Occipital lobe (tissue), 3 donors: ENCODE data around the gene RPL18A. TPM values are rescaled to one million over a fixed set of nuclear protein-coding genes. Genes with fewer than 3 reads are reported as not detected.

Experiments
- DNase-seq: peaks from one replicate; lab custom pipeline; 2025; lab: John Stamatoyannopoulos, UW
- small RNA-seq: library from RNA; depleted of rRNA; stranded (forward); fragments of <200 nt; gene quantifications from one replicate; pipeline ENCODE3, GENCODE V24; 2014
- total RNA-seq: library from RNA; depleted of rRNA; stranded (reverse); fragments of >200 nt; gene quantifications from one replicate; pipeline ENCODE4 v1.2.3, GENCODE V29; 2014

Gene RPL18A
- total RNA-seq, 1 donor from 2014 or later: 612 TPM

DNA sequence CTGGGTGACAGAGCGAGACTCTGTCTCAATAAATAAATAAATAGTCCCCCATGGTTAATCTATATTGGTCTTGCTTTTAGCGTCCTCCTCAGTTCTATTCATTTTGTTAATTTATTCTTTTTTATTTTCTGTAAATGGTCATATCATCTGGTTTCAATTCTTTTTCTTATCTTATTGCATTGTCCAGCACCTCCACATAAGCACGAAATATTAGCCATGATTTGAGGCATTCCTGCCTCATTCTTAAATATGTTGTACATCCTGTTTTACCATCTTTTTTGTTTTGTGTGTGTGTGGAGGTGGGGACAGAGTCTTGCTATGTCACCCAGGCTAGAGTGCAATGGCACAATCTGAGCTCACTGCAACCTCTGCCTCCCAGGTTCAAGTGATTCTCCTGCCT, 48.5 kb downstream of the RPL18A start:
- DNase-seq: no peak

DNA sequence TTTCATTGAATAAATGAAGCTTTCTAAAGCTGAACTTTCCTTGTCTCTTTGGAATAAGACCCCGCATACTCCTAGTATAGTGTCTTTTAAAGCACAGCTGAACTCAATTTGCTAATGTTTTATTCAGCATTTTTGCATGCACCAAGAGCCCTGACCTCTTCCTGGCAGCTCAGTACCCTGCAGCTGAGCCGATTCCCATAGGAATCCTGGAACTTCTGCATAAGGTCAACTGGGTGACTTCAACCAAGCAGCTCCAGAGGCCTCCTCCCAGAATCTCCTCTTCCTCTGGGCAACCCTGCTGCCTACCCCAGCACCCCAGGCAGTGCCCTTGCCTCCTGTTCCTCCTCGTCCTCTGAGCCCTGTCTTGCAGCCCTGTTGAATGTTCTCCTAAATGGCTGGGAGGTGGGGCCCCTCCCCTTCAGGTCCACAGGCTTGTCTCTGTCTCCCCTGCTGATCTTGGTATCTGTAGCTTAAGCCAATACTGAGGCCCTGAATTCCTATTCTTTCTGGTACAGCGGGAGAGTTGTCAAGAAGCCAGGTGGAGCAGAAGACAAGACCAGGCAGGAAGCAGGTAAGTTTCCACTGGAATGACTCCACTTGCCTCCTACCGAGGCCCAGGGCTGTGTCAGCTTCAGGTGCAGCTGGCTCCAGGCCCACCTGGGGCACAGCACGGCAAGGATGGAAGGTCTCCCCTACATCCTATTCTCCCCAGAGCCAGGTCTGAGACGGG, 49.5 kb downstream of the RPL18A start:
- DNase-seq: no peak

DNA sequence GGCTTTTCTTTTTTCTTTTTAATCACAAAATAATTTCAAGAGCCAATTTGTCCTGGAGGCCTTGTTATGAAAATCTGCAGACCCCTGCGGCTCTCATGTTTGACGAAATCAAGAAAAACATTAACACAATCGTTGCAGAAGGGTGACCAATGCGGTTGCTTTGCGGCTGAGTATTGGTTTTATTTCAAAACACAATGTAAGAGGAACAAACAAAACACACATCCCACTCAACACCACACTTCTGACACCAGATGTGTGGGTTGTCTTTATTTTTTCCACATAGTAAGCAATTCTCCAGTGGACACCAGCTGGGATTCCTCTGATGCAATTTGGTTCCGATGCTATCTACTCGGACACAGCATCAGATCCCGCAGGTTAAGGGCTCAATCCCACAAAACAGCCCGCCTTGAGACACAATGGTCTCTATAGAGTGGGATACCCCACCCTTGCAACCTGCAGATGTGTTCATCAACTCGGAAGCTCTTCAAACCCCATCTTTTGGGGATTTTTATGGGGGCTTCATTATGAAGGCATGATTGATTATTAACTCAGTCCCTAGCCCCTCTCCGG, 51.2 kb downstream of the RPL18A start:
- DNase-seq: no peak

Small RNA genes within 50 kb of the gene (small RNA-seq; reads per million reads assigned to genes)
- gene SNORA68: not detected

Other genes with a start within 250 kb of the RPL18A start
- 29.6 TPM for gene UNC13A, start 171.6 kb upstream of the RPL18A start, total RNA-seq
- 42.0 TPM for gene MAP1S, start 140.4 kb upstream of the RPL18A start, total RNA-seq
- gene FCHO1, start 108.4 kb upstream of the RPL18A start, total RNA-seq: 24.6 TPM
- gene B3GNT3, start 64.8 kb upstream of the RPL18A start, total RNA-seq: not detected
- not detected for gene INSL3, start 38.4 kb upstream of the RPL18A start, total RNA-seq
- 1.1 TPM for gene JAK3, start 11.9 kb upstream of the RPL18A start, total RNA-seq
- gene SLC5A5, start 12.0 kb downstream of the RPL18A start, total RNA-seq: 1.9 TPM
- 13.9 TPM for gene CCDC124, start 73.1 kb downstream of the RPL18A start, total RNA-seq
- 30.1 TPM for gene KCNN1, start 107.2 kb downstream of the RPL18A start, total RNA-seq
- gene ARRDC2, start 148.3 kb downstream of the RPL18A start, total RNA-seq: 5.1 TPM
- 0.47 TPM for gene IL12RB1, start 227.0 kb downstream of the RPL18A start, total RNA-seq
- 5.0 TPM for gene MAST3, start 237.9 kb downstream of the RPL18A start, total RNA-seq